ENCODE data around the gene ANKMY1.

Gene ANKMY1

DNA sequence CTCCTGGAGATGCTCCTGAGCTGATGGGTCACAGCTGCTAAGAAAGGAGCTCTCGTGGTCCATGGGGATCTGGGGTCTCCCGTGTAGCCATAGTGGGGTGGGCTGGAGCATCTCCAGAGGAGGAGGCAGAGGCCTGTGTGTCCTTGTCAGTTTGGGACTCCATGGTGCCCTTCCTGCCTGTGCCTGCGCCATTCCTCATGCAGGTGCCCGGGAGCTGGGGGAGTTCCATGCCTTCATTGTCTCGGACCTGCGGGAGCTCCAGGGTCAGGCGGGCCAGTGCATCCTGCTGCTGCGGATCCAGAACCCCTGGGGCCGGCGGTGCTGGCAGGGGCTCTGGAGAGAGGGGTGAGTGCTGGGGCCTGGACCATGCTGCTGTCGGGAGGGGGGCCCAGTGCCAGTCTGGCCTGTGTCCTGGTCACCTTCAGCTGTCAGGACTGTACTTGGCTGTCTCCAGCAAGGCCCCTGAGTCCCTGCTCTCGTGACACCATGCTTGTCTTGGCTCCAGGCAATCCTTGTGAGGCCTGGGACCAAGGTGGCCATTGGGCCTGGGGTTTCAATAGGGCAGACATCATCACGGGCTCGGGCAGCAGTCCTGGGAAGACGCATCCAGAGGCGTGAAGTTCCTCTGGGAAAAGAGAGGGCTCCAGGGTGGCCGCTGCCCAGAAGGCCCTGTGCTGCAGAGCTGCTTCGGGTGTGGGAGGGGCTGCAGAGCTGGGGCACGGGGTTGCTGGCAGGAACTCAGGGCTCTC lies 36.1 kb upstream of the ANKMY1 start:
- DNase-seq, result no peak

DNA sequence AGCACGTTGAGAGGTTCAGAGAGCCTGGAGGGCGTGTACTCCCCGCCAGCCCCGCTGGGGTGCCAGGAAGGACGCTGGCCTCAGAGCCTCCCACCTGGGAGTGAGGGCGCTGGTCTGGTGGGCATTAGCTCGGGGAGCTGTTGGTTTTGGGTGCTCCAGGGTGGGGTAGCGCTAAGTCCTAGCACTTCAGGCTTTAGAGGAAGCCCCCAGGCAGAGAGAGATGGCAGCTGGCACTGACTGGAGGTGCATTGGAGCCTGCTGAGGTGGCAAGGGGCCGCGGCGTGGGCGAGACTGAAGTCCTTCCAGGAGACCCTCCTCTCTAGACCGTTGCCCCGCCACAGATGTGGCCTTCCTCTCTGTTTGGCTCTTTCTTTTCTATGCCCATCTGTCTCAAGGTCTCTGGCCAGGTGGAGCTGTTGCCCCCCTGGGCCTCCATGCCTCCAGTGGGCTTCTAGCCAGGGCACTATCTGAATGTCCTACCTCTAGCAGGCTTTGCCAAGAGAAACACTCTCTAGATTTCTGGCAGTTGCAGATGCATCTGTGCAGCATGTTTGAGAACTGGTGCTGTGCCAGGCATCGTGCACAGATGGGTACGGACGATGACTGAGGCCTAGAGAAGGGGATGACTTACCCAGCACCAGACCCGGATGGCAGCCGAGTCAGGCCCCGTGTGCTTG lies 35.4 kb upstream of the ANKMY1 start:
- DNase-seq, result no peak

DNA sequence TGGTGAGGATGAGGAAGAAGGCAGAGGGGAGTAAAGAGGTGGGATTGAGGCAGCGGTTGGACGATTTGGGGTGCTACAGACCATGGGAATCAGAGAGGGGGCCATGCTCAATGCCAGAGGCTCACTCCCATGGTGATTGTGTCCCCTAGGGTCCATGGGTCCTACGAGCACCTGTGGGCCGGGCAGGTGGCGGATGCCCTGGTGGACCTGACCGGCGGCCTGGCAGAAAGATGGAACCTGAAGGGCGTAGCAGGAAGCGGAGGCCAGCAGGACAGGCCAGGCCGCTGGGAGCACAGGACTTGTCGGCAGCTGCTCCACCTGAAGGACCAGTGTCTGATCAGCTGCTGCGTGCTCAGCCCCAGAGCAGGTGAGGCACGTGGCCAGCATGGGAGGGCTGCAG lies 34.0 kb upstream of the ANKMY1 start:
- no peak for DNase-seq

DNA sequence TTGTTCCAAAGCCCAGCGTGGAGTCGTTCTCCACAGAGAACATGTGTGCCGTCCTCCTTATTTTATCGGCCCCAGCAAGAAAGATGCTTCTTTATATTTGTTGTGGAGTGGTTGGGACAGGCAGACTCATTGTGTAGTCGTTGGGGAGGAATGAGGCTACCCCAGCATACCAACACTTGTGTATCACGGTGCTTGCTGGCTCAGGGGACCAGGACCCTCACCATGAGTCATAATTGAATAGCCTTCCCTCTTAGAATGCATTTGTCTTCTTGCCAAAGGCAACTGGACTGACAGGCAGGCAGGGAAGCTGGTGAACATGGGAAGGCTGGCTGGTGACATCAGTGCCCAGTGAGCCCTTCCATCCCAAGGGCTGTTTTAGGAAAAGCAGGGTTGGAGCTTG lies 33.4 kb upstream of the ANKMY1 start:
- DNase-seq, result no peak

DNA sequence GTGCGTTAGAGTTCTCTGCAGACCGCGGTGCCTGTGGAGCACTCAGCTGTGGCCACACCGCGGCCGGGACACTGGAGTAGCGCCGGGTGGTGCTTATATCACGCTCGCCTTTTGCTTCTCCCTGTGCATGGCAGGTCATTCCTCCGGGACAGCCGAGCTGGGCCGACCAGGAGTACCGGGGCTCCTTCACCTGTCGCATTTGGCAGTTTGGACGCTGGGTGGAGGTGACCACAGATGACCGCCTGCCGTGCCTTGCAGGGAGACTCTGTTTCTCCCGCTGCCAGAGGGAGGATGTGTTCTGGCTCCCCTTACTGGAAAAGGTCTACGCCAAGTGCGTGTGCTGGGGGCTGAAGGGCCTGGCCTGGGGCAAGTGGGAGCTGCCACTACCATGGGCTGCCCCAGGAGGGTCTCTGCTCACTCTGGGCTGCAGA lies 32.9 kb upstream of the ANKMY1 start:
- DNase-seq, result no peak

DNA sequence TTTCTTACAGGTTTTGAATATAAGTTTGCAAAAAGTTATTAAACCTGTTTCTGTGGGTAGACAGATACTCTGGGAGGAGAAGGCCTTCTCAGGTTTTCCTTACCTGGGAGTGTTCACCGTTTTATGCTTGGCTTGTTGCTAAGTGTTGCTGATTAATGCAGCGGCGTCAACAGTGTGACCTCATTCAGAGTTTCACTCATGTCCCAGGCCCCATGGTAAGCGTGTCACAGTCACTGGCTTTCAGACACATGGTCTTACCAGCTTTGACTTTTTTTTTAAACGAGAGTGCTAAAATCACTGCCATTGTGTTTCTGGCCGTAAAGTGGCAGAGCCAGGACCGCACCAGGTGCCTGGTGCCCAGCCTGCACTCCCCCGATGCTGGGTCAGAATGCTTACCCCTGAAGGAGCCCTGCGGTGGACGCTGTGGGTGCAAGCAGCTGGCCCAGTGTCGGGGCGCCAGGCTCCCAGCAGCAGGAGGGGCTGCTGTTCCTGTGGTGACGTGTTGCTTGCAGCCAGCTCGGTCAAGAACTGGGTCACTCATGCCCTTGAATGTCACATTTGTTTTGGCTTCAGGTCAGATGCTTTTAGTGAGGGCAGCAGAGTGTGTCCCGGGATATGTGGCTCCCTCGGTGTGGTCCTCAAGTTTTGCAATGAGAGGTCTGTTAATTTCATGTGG lies 32.2 kb upstream of the ANKMY1 start:
- no peak for DNase-seq

DNA sequence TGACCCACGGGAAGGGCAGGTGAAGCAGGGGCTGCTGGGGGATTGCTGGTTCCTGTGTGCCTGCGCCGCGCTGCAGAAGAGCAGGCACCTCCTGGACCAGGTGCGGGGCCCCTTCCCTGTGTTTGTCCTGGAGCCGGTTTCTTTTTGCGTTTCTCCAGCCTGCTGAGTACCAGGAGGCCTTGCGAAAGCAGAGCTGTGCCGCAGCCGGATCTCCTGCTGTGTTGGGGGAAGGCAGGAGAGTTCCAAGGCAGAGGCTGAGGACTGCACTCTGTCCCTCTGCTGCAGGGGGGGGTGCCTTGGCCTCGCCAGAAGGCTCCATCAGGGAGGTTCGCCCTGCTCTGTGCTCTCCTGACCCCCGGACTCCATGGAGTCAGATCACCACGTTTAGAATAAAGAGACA lies 31.6 kb upstream of the ANKMY1 start:
- no peak for DNase-seq

DNA sequence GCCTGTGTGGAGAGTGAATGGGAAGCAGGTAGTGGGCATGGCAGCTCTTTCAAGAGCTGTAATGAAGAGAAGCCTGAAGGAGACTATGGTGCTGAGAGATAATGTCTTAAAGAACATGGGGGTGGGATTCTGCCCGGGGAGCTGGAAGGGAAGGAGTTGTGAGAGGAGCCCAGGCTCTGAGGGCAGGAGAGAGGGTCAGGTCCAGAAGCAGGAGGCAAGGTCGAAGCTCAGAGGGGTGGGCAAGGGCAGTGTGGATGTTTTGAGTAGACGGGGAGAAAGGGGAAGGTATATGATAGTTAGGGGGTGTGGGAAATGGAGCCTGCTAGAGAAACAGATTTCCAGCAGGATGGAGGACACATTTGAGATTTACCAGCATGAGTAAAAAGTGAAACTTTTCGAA lies 30.9 kb upstream of the ANKMY1 start:
- DNase-seq, result no peak

DNA sequence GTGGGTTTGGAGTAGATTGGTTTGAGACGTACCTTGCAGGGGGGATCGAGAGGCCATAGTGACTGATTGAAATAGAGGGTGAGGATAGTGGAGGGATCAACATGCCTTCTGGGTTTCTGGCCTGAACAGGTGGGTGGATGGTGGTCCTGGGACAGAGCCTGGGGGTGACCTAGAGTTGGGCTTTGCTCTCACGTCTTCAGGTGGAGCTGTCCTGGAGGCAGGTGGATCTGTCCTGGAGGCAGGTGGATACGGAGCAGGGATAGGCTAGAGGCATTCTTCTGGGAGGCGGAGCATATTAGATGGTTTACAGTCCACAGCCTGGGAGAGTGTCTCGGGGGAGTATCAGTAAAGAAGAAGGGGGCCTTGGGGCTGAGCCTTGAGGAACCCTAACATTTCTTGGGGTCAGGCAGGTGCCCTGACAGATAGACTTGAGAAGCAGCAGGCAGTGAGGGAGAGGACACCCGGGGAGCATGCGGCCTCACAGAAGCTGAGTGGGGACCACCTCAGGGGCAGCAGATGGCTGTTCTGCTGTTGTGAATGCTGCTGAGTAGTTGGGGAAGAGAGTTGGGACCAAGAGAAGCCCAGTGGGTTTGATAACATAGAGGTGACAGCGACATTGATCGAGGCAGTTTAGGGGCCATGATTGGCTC lies 30.3 kb upstream of the ANKMY1 start:
- no peak for DNase-seq

DNA sequence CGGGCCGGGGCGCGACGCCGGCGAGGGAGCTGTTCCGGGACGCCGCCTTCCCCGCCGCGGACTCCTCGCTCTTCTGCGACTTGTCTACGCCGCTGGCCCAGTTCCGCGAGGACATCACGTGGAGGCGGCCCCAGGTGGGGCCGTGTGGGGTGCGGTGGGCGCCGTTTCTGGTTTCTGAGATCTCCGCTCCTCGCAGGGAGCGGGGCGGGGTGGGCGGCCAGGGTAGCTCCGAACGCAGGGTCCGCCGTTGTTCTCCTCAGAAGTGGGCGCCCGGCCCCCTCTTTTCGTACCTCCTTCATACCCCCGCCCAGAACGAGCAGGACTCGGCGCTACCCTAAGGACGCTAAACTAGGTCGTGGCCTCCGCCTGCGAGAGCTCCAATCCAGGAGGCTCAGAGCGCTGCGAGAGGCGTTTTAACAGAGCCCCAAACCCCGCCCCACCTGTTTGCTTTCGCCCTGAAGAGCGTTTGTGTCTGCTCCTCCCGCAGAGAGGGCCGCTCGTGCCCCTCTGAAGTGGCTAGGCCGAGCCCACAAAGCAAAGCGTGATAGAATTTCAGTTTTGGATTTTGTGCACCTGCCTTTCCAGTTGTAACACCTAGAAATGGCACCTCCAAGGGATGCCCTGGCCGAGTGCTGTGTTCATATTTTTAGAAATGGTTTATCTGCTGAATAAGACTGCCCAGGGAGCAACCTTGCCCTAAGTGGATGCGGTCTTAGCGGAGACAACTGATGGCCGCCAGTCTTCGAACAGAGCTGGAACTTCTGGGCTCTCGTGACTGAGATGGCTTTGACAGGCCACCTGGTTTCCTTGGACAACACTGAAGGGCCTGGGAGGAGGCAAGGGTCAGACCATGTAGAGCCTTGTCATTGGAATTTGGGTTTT lies 29.4 kb upstream of the ANKMY1 start:
- no peak for DNase-seq

DNA sequence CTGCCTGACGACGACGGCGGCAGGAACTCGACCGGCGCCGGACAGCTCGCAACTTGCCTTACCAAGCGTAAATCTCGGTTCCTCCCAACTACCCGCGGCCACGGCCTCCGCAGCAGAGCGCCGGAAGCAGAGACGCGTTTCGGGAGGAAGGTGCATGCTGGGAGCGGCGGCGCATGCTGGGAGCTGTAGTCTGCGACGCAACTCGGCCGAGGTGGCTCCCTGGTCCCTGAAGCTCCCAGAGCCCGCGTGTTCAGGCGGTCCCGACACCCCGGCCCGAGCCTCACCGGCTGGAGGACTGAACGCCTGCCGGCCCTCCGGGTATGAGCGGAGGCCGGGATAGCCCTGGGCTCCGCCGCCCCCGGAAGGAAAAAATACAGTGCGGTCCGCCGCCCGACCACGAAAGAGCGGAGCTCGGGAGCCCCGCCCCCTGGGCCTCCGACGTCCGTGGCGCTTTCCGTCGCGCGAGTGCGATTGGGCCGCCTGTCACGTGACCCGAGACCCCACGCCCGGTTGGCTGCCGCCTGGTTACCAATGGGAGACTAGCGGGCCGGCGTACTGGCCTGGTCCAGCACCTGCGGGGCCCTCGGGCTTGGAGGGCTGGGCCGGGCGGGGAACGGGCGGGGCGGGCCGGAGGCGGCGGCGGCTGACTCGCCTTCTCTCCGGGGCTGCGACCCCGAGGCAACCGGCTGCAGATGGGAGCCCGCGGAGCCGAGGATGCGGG lies 28.6 kb upstream of the ANKMY1 start, which contains the start of gene CAPN10:
TSS of gene CAPN10 (plus strand) at position 537 of the 721 bp plus-strand sequence. CDS start at position 715, 178 bp downstream.
- DNase-seq, result peak; percentile 75

DNA sequence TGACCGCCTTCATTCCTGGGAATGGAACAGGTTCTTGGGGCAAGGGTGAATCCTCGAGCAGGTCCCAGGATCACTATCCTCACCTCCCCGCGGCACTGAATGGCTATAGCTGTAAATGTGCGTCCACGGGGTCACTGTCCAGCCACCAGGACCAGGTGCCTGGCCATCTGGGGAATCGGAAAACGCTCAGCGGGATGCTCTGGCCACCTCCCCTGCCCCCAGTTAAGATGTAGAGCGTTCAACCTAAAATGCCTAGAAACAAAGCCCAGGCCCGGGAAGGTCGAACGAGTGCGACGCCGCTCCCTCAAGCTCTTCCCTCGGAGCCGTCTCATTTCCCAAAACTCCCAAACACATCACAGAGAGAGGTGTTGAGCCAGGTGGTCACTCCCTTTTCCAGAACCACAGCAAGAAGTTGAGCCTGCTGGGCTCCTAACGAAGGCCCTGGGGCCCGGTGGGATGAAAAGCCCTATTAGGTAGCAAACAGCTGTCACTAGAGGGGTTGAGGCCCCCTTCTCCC lies 28.0 kb upstream of the ANKMY1 start:
- no peak for DNase-seq

DNA sequence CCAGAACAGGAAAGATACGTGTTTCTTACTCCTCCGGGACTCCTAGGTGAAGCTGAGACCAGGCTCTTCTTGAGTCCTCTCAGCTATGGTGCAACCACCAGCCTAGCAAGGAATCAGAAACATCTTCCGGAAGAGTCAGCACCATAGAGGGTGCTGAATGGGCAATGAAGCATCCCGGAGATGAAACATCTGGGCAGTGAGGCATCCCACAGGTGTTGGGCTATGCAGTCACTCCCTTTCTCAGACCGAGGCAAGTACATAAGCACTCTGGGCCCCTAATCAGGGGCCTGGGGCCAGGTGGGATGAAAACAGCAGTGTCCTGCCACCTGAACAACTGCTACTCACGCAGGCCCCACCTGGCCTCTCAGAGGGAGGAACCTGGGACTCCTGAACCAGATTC lies 27.3 kb upstream of the ANKMY1 start:
- no peak for DNase-seq

DNA sequence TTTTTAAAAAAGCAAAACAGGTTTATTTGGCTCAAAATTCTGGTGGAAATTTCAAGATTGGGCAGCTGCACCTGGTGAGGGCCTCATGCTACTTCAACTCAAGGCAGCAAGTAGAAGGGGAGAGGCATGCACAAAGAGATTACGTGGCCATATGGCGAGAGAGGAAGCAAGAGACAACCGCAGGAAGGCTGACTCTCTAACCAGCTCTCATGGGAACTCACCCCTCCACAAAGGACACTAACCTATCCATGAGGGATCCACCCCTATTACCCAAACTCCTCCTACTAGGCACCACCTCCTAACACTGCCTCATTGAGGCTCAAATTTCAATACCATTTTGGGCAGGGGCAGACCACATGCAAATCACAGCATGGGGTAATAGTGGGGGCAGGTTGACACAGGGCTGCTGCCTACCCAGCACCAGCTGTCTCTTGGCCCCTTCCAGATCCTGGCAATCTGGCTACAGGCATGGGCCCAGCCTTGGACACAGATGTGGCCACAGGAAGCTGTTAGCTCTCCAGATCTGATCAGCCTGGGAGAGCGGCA lies 26.8 kb upstream of the ANKMY1 start:
- DNase-seq, result no peak

DNA sequence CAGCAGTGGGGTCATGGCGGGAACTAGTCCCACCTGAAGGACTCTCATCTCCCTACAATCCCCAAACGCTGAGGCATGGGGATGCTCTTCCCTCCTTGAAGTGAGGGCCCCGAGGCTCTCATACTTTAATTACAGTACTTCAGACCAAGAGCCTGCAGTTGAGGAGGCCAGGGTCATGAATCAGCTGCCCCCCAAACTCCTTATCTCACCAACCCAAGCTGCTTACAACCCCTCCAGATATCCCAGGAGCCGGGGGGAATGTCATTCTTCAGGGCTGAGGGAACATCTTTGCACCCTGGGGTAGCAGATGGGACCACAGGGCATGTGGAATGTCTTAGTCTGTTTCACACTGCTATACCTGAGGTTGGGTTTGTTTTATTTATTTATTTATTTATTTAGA lies 26.0 kb upstream of the ANKMY1 start:
- DNase-seq, result no peak

DNA sequence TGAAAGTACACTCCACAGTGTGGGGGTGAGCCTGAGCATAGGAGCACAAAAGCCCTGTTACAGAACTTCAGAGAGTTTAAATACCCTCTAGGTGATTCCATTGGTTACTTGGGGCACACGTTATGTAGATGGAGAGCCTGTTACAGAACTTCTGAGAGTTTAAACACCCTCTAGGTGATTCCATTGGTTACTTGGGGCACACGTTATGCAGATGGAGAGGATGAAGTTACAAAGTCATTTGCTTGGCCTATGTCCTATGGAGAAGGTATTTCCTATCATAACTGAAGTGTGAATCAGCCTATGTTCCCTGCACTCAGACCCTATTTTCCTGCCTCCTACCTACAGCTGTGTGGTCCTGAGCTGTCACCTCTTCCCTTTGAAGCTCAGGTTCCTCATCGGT lies 25.0 kb upstream of the ANKMY1 start:
- no peak for DNase-seq

DNA sequence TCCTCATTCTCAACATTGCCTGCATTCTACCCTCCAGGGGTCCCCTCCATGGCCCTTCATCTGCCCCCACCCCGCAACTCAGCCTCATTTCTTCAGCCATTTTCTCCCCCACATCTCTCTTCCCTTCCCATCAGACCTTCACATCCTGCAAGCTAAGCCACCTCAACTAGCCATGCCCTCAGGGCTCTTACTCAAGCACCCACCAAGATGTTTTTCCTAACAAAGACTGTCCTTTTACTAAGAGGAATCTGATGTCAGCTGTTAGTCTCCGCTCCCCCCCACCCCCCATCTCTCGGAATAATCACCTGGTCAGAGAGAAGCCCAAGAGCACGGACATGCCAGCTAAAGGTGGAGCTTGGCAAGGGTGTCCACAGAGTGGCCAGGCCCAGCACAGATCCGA lies 24.0 kb upstream of the ANKMY1 start:
- no peak for DNase-seq

DNA sequence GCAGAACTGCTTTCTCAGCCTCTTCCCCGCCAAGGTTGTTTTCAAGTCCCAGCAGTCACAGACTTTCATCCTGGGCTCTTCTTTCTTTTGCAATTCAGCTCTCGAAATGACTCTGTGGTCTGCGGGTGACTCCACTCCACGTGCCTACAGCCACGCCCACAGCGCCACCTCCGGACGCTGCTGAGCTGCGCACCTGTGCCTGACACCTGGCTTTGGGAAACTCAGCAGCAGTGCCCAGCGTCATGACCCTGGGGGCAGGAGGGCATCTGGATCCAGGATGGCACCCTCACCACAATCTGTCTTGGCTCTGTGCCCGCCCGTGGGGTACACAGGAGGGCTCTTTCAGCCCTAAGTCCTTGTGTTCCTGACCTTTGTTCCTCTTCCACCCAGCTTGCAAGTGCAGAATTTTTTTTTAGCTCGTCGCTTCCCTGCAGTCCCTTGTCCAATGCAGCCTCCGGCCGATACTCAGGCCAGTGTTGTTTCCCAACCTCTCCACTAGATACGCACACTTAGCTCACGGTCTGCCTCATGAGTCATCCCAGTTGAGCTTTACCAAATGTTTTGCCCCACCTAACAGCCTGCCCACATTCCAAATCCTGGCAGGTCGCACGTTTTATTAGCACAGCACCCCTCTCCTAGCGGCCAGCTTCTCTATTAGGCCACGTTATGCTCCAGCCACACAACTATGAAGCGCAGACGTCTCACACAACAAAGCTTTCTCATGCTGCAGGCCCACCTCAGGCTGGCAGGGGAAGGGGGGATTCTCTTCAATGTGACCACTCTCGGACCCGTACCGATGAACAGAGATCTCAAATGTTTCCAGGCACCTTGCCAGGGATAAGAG lies 22.2 kb upstream of the ANKMY1 start:
- no peak for DNase-seq

DNA sequence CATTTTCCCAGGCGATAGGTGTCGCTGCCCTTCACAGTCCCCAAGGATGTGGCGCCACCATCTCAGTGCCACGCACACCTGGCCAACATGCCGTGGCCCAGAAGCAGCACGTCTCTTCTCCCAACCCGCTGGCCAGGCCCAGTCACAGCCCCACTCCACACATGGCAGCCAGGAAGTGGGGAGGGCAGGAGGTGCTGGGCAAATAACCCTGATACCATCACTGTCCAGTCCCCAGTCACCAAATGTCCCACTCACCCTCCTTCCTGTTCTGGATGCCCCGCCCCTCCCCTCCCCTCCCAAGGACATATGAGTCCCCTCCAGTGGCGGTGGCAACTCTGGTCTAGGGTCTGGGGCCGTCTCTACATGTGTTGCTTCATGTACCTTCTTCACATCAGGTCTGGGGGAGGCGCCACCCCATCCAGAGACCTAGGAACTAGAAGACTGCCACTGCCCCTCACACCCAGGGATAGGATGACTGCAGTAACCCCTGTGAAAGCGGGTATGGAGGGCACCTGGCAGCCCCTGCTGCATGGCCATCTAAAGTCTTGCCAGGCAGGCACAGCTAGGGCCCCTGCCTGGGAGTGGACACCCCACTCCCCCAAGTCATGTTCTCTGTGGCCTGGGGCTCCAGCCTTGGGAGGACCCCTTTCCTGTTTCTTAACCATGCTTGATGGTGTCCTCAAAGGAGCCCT lies 21.4 kb upstream of the ANKMY1 start:
- no peak for DNase-seq

DNA sequence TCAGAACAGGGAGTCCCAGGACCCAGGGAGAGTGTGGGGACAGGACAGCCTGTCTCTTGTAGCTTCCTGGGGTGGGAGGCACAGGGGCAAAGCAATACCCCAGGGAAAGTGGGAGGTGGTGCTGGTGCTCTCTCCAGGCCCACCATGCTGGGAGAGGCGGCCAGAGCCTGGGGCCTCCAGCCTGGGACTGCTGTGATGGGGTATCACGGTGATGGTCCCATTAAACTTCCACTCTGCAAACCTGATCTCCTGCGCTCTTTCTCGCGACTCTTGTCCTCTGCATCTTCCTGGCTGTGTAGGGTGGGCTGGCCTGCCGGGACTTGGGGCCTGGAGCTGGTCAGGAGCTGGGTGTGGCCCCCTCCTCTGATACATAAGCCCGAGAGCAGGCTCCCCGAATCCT lies 20.7 kb upstream of the ANKMY1 start:
- no peak for DNase-seq
